ENCODE data around the gene B3GLCT.
"Not testable (repeated sequence)": the region's sequence is repeated elsewhere in the genome, so short reads cannot be mapped to it uniquely, and the experiment has no call there.

The B3GLCT gene

GRCh38 chr13:31167490-31167889, 32.3 kb upstream of the B3GLCT start:
- H3K27ac ChIP-seq (ENCODE audit: low read length) = no peak overlapping the region
- H3K36me3 ChIP-seq (ENCODE audit: control insufficient read depth in 2 of 2, insufficient read depth in 2 of 2, low read length in 2 of 2) = no peaks in the 10 kb centered on the region
- H3K4me3 ChIP-seq (ENCODE audit: low read length in 2 of 2) = no peak overlapping the region
- H3K4me1 ChIP-seq (ENCODE audit: control insufficient read depth, insufficient read depth, low read length) = peaks cover 7% of the 10 kb centered on the region
- H3K9ac ChIP-seq (ENCODE audit: low read length in 2 of 2) = no peak overlapping the region
- no peaks in the 10 kb centered on the region for H3K27me3 ChIP-seq (ENCODE audit: control insufficient read depth in 1 of 2, insufficient read depth in 2 of 2, low read length in 2 of 2)
- no peaks in the 10 kb centered on the region for H3K9me3 ChIP-seq (ENCODE audit: control insufficient read depth in 2 of 2, low read length in 2 of 2)

DNA sequence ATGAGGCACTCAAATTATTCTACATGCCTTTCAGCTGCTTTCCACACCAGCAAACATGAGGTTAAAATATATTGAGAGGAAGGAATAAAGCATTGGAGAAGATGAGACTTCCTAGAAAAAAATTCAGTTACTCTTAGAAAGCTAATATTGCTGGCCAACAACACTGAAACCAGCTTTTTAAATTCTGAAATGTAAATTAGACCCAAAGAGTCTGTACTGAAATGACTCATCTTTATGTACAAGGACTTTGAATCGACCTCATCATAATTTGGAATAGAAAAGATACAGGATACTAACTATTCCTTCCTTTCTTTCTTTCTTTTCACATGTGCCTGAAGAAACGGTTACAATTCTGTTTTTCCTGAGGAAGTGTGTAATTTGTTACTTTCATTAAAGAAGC, 31.6 kb upstream of the B3GLCT start:
- H3K9me3 ChIP-seq (ENCODE audit: control insufficient read depth in 2 of 2, low read length in 2 of 2) = no peaks in the 10 kb centered on the region
- H3K36me3 ChIP-seq (ENCODE audit: control insufficient read depth in 2 of 2, insufficient read depth in 2 of 2, low read length in 2 of 2) = no peaks in the 10 kb centered on the region
- H3K4me1 ChIP-seq (ENCODE audit: control insufficient read depth, insufficient read depth, low read length) = peaks cover under 1% of the 10 kb centered on the region
- no peaks in the 10 kb centered on the region for H3K27me3 ChIP-seq (ENCODE audit: control insufficient read depth in 1 of 2, insufficient read depth in 2 of 2, low read length in 2 of 2)
- H3K27ac ChIP-seq (ENCODE audit: low read length) = no peak overlapping the region
- no peak overlapping the region for H3K4me3 ChIP-seq (ENCODE audit: low read length in 2 of 2)
- no peak overlapping the region for H3K9ac ChIP-seq (ENCODE audit: low read length in 2 of 2)

- Histone ChIP-seq H3K9me3 (ENCODE audit: control insufficient read depth in 2 of 2, low read length in 2 of 2) (no peaks in the 10 kb centered on the region), H3K4me1 (ENCODE audit: control insufficient read depth, insufficient read depth, low read length) (no peaks in the 10 kb centered on the region), H3K9ac (ENCODE audit: low read length in 2 of 2) (no peak overlapping the region), H3K27me3 (ENCODE audit: control insufficient read depth in 1 of 2, insufficient read depth in 2 of 2, low read length in 2 of 2) (no peaks in the 10 kb centered on the region), H3K27ac (ENCODE audit: low read length) (no peak overlapping the region), H3K36me3 (ENCODE audit: control insufficient read depth in 2 of 2, insufficient read depth in 2 of 2, low read length in 2 of 2) (no peaks in the 10 kb centered on the region), H3K4me3 (ENCODE audit: low read length in 2 of 2) (no peak overlapping the region)
Observed at GRCh38 chr13:31168736-31169135, 31.0 kb upstream of the B3GLCT start.

- Histone ChIP-seq H3K4me1 (ENCODE audit: control insufficient read depth, insufficient read depth, low read length) (no peaks in the 10 kb centered on the region), H3K4me3 (ENCODE audit: low read length in 2 of 2) (no peak overlapping the region), H3K27ac (ENCODE audit: low read length) (no peak overlapping the region), H3K9me3 (ENCODE audit: control insufficient read depth in 2 of 2, low read length in 2 of 2) (no peaks in the 10 kb centered on the region), H3K36me3 (ENCODE audit: control insufficient read depth in 2 of 2, insufficient read depth in 2 of 2, low read length in 2 of 2) (no peaks in the 10 kb centered on the region), H3K9ac (ENCODE audit: low read length in 2 of 2) (no peak overlapping the region), H3K27me3 (ENCODE audit: control insufficient read depth in 1 of 2, insufficient read depth in 2 of 2, low read length in 2 of 2) (no peaks in the 10 kb centered on the region)
Observed at GRCh38 chr13:31172001-31172400, 27.8 kb upstream of the B3GLCT start.

- H3K4me1 ChIP-seq (ENCODE audit: control insufficient read depth, insufficient read depth, low read length) = no peaks in the 10 kb centered on the region
Observed at GRCh38 chr13:31172535-31172934, 27.2 kb upstream of the B3GLCT start.

GRCh38 chr13:31174018-31174417, 25.8 kb upstream of the B3GLCT start:
- Histone ChIP-seq H3K9me3 (ENCODE audit: control insufficient read depth in 2 of 2, low read length in 2 of 2) (no peaks in the 10 kb centered on the region), H3K27me3 (ENCODE audit: control insufficient read depth in 1 of 2, insufficient read depth in 2 of 2, low read length in 2 of 2) (no peaks in the 10 kb centered on the region), H3K36me3 (ENCODE audit: control insufficient read depth in 2 of 2, insufficient read depth in 2 of 2, low read length in 2 of 2) (no peaks in the 10 kb centered on the region), H3K9ac (ENCODE audit: low read length in 2 of 2) (no peak overlapping the region), H3K4me3 (ENCODE audit: low read length in 2 of 2) (no peak overlapping the region), H3K27ac (ENCODE audit: low read length) (no peak overlapping the region), H3K4me1 (ENCODE audit: control insufficient read depth, insufficient read depth, low read length) (no peaks in the 10 kb centered on the region)

More at GRCh38 chr13:31172535-31172934, 27.2 kb upstream of the B3GLCT start:
- H3K4me3 ChIP-seq (ENCODE audit: low read length in 2 of 2) = no peak overlapping the region
- H3K27me3 ChIP-seq (ENCODE audit: control insufficient read depth in 1 of 2, insufficient read depth in 2 of 2, low read length in 2 of 2) = no peaks in the 10 kb centered on the region
- H3K9me3 ChIP-seq (ENCODE audit: control insufficient read depth in 2 of 2, low read length in 2 of 2) = no peaks in the 10 kb centered on the region
- no peak overlapping the region for H3K9ac ChIP-seq (ENCODE audit: low read length in 2 of 2)
- H3K36me3 ChIP-seq (ENCODE audit: control insufficient read depth in 2 of 2, insufficient read depth in 2 of 2, low read length in 2 of 2) = no peaks in the 10 kb centered on the region
- H3K27ac ChIP-seq (ENCODE audit: low read length) = no peak overlapping the region

GRCh38 chr13:31175847-31176532, 23.8 kb upstream of the B3GLCT start:
- H3K4me1 ChIP-seq (ENCODE audit: control insufficient read depth, insufficient read depth, low read length) = no peaks in the 10 kb centered on the region
- no peaks in the 10 kb centered on the region for H3K27me3 ChIP-seq (ENCODE audit: control insufficient read depth in 1 of 2, insufficient read depth in 2 of 2, low read length in 2 of 2)
- no peaks in the 10 kb centered on the region for H3K9me3 ChIP-seq (ENCODE audit: control insufficient read depth in 2 of 2, low read length in 2 of 2)
- no peak overlapping the region for H3K27ac ChIP-seq (ENCODE audit: low read length)
- H3K36me3 ChIP-seq (ENCODE audit: control insufficient read depth in 2 of 2, insufficient read depth in 2 of 2, low read length in 2 of 2) = no peaks in the 10 kb centered on the region
- H3K9ac ChIP-seq (ENCODE audit: low read length in 2 of 2) = no peak overlapping the region
- H3K4me3 ChIP-seq (ENCODE audit: low read length in 2 of 2) = no peak overlapping the region

- H3K9ac ChIP-seq (ENCODE audit: low read length in 2 of 2); H3K4me1 ChIP-seq (ENCODE audit: control insufficient read depth, insufficient read depth, low read length); H3K27me3 ChIP-seq (ENCODE audit: control insufficient read depth in 1 of 2, insufficient read depth in 2 of 2, low read length in 2 of 2); H3K9me3 ChIP-seq (ENCODE audit: control insufficient read depth in 2 of 2, low read length in 2 of 2); H3K4me3 ChIP-seq (ENCODE audit: low read length in 2 of 2); H3K27ac ChIP-seq (ENCODE audit: low read length); H3K36me3 ChIP-seq (ENCODE audit: control insufficient read depth in 2 of 2, insufficient read depth in 2 of 2, low read length in 2 of 2): not testable (repeated sequence)
Observed at GRCh38 chr13:31177813-31178495, 21.8 kb upstream of the B3GLCT start.

DNA sequence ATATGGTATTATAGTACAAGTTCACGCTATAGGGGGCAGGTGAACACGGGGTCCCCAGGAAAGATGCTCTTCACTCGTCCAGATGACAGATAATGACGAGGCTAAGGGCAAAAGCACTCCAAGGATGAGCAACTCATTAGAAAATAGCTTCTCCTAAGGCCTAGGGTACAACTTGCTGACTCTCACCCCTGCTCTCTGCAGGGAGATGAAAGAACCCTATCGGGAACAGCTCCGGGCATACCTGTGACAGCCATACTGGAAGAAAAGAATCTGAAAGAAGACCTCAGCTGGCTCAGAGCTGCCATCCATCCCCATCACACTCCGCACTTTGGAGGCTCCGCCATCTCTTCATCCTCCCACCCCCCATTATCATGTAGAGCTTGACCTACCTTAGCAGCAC, 20.5 kb upstream of the B3GLCT start:
- Histone ChIP-seq H3K4me3 (ENCODE audit: low read length in 2 of 2) (no peak overlapping the region), H3K9me3 (ENCODE audit: control insufficient read depth in 2 of 2, low read length in 2 of 2) (no peaks in the 10 kb centered on the region), H3K27me3 (ENCODE audit: control insufficient read depth in 1 of 2, insufficient read depth in 2 of 2, low read length in 2 of 2) (no peaks in the 10 kb centered on the region), H3K27ac (ENCODE audit: low read length) (no peak overlapping the region), H3K4me1 (ENCODE audit: control insufficient read depth, insufficient read depth, low read length) (no peaks in the 10 kb centered on the region), H3K36me3 (ENCODE audit: control insufficient read depth in 2 of 2, insufficient read depth in 2 of 2, low read length in 2 of 2) (no peaks in the 10 kb centered on the region), H3K9ac (ENCODE audit: low read length in 2 of 2) (no peak overlapping the region)

DNA sequence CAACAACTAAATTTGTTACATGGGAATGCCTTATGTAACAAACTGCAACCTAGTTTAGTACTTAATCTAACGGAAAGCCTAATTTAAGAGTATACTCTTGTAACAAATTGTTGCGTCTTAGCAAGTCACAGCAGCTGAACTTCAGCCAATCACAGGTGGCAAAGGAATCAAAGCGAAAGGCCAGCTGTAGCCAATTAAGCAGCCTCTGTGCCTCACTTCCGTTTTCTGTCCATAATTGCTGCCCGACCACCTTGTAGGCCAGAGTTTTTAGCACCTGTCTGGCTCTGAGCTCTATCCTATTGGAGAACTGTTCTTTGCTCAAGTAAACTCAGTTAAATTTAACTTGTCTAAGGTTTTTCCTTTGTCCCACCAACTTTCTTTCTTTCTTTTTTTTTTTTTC, 20.0 kb upstream of the B3GLCT start:
- no peaks in the 10 kb centered on the region for H3K4me1 ChIP-seq (ENCODE audit: control insufficient read depth, insufficient read depth, low read length)
- no peaks in the 10 kb centered on the region for H3K9me3 ChIP-seq (ENCODE audit: control insufficient read depth in 2 of 2, low read length in 2 of 2)
- no peak overlapping the region for H3K4me3 ChIP-seq (ENCODE audit: low read length in 2 of 2)
- no peak overlapping the region for H3K9ac ChIP-seq (ENCODE audit: low read length in 2 of 2)
- no peak overlapping the region for H3K27ac ChIP-seq (ENCODE audit: low read length)
- no peaks in the 10 kb centered on the region for H3K27me3 ChIP-seq (ENCODE audit: control insufficient read depth in 1 of 2, insufficient read depth in 2 of 2, low read length in 2 of 2)
- H3K36me3 ChIP-seq (ENCODE audit: control insufficient read depth in 2 of 2, insufficient read depth in 2 of 2, low read length in 2 of 2) = no peaks in the 10 kb centered on the region

- H3K4me1 ChIP-seq (ENCODE audit: control insufficient read depth, insufficient read depth, low read length) = no peaks in the 10 kb centered on the region
Observed at GRCh38 chr13:31182987-31183386, 16.8 kb upstream of the B3GLCT start.

More at GRCh38 chr13:31182987-31183386, 16.8 kb upstream of the B3GLCT start:
- Histone ChIP-seq H3K9ac (ENCODE audit: low read length in 2 of 2) (no peak overlapping the region), H3K27me3 (ENCODE audit: control insufficient read depth in 1 of 2, insufficient read depth in 2 of 2, low read length in 2 of 2) (no peaks in the 10 kb centered on the region), H3K9me3 (ENCODE audit: control insufficient read depth in 2 of 2, low read length in 2 of 2) (peaks cover 0 to 1% of the 10 kb centered on the region in 2 donors), H3K27ac (ENCODE audit: low read length) (no peak overlapping the region), H3K4me3 (ENCODE audit: low read length in 2 of 2) (no peak overlapping the region), H3K36me3 (ENCODE audit: control insufficient read depth in 2 of 2, insufficient read depth in 2 of 2, low read length in 2 of 2) (no peaks in the 10 kb centered on the region)

All from stomach smooth muscle (tissue), 2 donors.